ENCODE results near the gene NR2E1.

GRCh38 chr6:108171918-108172516 lies 6.2 kb downstream of the NR2E1 start:
- TF ChIP-seq CTCF (IDR thresholded peaks at IDR 0.05; ENCODE audit: low read depth, low read length) (no peak), POLR2A (IDR thresholded peaks at IDR 0.05; ENCODE audit: extremely low read depth, insufficient read length) (no peak), MYC (IDR thresholded peaks at IDR 0.05; ENCODE audit: low read depth, low read length) (no peak), MAX (IDR thresholded peaks at IDR 0.05; ENCODE audit: low read depth, low read length) (no peak)

Measured in NB4 (cell line).